CD4-positive, CD25-positive, alpha-beta regulatory T cell (primary cell): ENCODE data around the gene SPDYE3. TPM values are rescaled to one million over a fixed set of nuclear protein-coding genes. Genes with fewer than 3 reads are reported as not detected.
"Not testable (repeated sequence)": the region's sequence is repeated elsewhere in the genome, so short reads cannot be mapped to it uniquely, and the experiment has no call there.

Source experiments
- ATAC-seq, 2 donors: fragments of 150-1000 bp; cut with Tn5 transposase; one replicate each; pipeline ENCODE4 v1.10.0; 2021; ENCODE audit warnings: low read depth in 2 of 2, moderate number of reproducible peaks in 2 of 2, moderate library complexity in 1 of 2
- DNase-seq, 3 donors: peaks; one replicate each; pipeline versions ENCODE4 v3.0.0 to v3.0.0-alpha.2; 2012 to 2022; ENCODE audit warnings: mixed read lengths in 1 of 3
- H3K27ac ChIP-seq: one replicate; pipeline ENCODE4 v1.7.0; 2013; ENCODE audit warnings: mild to moderate bottlenecking, low read length; ENCODE audit not compliant: insufficient read depth, poor library complexity, severe bottlenecking
- H3K27me3 ChIP-seq: one replicate; pipeline ENCODE4 v1.7.0; 2013; ENCODE audit warnings: low read length; ENCODE audit not compliant: control insufficient read depth, insufficient read depth
- H3K36me3 ChIP-seq: one replicate; pipeline ENCODE4 v1.7.0; 2013; ENCODE audit warnings: mild to moderate bottlenecking, low read length, moderate library complexity; ENCODE audit not compliant: control insufficient read depth, insufficient read depth
- H3K4me1 ChIP-seq: 2 replicates; pipeline ENCODE4 v1.7.0; 2013; ENCODE audit warnings: mild to moderate bottlenecking, low read length; ENCODE audit not compliant: insufficient read depth, control insufficient read depth, poor library complexity, severe bottlenecking
- H3K4me3 ChIP-seq: one replicate; pipeline ENCODE4 v1.7.0; 2013; ENCODE audit warnings: low read depth, mild to moderate bottlenecking, low read length, moderate library complexity
- H3K9me3 ChIP-seq, 2 experiments: 1 replicate in 1 of 2; 2 replicates in 1 of 2; pipeline ENCODE4 v1.7.0; 2013; ENCODE audit warnings: low read length in 2 of 2, mild to moderate bottlenecking in 1 of 2, moderate library complexity in 1 of 2; ENCODE audit not compliant: control insufficient read depth in 2 of 2
- H3K27ac Mint-ChIP-seq, 3 donors: one replicate each; pipeline ENCODE4 v1.8.0; 2020 to 2022; ENCODE audit warnings: mild to moderate bottlenecking in 3 of 3, mixed read lengths in 3 of 3, moderate library complexity in 2 of 3
- H3K27me3 Mint-ChIP-seq: one replicate; pipeline ENCODE4 v1.8.0; 2022; ENCODE audit warnings: mild to moderate bottlenecking, mixed read lengths
- H3K36me3 Mint-ChIP-seq: one replicate; pipeline ENCODE4 v1.8.0; 2020; ENCODE audit warnings: mixed read lengths
- H3K4me1 Mint-ChIP-seq, 4 donors: one replicate each; pipeline ENCODE4 v1.8.0; 2020 to 2022; ENCODE audit warnings: mixed read lengths in 4 of 4, mild to moderate bottlenecking in 1 of 4
- H3K4me3 Mint-ChIP-seq, 4 donors: one replicate each; pipeline ENCODE4 v1.8.0; 2020 to 2022; ENCODE audit warnings: mild to moderate bottlenecking in 4 of 4, mixed read lengths in 4 of 4, moderate library complexity in 3 of 4
- H3K9me3 Mint-ChIP-seq, 7 donors: one replicate each; pipeline ENCODE4 v1.8.0; 2020 to 2022; ENCODE audit warnings: mixed read lengths in 7 of 7, mild to moderate bottlenecking in 3 of 7, moderate library complexity in 2 of 7
- polyA plus RNA-seq, 4 donors: library from polyadenylated mRNA; unstranded; fragments of 300-500 nt; fragmentation: Illumina TruSeq; gene quantifications; one replicate each; pipeline ENCODE4 v1.2.3, GENCODE V29; 2021
- total RNA-seq: library from RNA; stranded (reverse); gene quantifications from one replicate; pipeline ENCODE4 v1.2.3, GENCODE V29; 2022

Gene SPDYE3
- total and polyA plus RNA-seq, 5 donors from 2014 or later: 4.5 to 7.2 (median 6.1) TPM; not detected in 1

- H3K9me3 ChIP-seq, H3K9me3 Mint-ChIP-seq, H3K27me3 ChIP-seq, H3K4me1 Mint-ChIP-seq, H3K36me3 Mint-ChIP-seq, ATAC-seq, H3K27ac ChIP-seq, H3K27me3 Mint-ChIP-seq, H3K4me3 ChIP-seq, H3K4me1 ChIP-seq, H3K36me3 ChIP-seq, H3K27ac Mint-ChIP-seq, DNase-seq: not testable (repeated sequence)
- peak overlapping the region in 1 of 4 donors; percentile 32 for H3K4me3 Mint-ChIP-seq
These were observed 31.4 kb upstream of the SPDYE3 start for GRCh38 chr7:100276126-100276525.

- H3K4me1 ChIP-seq, H3K27me3 ChIP-seq, H3K27ac ChIP-seq, H3K4me3 Mint-ChIP-seq, H3K27me3 Mint-ChIP-seq, H3K9me3 ChIP-seq, H3K27ac Mint-ChIP-seq, H3K4me3 ChIP-seq, H3K9me3 Mint-ChIP-seq, H3K4me1 Mint-ChIP-seq, ATAC-seq, H3K36me3 ChIP-seq, DNase-seq: not testable (repeated sequence)
- H3K36me3 Mint-ChIP-seq: peaks cover 11% of the 10 kb centered on the region
These were observed 25.4 kb upstream of the SPDYE3 start for GRCh38 chr7:100282069-100282608.

DNA sequence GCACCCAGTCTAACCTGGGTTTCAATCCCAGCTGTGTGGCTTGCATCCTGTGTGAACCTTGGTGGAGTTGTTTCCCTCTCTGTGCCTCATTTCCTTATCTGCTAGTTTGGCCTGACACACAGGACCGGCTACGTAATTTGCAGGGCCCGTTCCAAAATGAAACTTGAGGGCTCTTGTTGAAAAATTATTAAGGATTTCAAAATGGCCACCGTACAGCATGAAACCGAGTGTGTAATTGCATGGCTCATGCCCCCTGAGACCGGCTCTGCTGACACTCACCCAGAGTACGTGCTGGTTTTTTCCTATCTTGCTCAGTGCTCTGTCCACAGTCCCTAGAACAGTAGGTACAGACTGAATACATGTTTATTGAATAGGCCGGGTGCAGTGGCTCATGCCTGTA, 24.4 kb upstream of the SPDYE3 start:
- not testable (repeated sequence) for H3K27ac Mint-ChIP-seq, H3K27ac ChIP-seq, H3K4me1 ChIP-seq, H3K4me1 Mint-ChIP-seq, H3K9me3 ChIP-seq, H3K4me3 Mint-ChIP-seq, H3K9me3 Mint-ChIP-seq, H3K4me3 ChIP-seq, ATAC-seq, H3K36me3 ChIP-seq, H3K27me3 ChIP-seq, DNase-seq, H3K27me3 Mint-ChIP-seq
- H3K36me3 Mint-ChIP-seq: peaks cover 11% of the 10 kb centered on the region

DNA sequence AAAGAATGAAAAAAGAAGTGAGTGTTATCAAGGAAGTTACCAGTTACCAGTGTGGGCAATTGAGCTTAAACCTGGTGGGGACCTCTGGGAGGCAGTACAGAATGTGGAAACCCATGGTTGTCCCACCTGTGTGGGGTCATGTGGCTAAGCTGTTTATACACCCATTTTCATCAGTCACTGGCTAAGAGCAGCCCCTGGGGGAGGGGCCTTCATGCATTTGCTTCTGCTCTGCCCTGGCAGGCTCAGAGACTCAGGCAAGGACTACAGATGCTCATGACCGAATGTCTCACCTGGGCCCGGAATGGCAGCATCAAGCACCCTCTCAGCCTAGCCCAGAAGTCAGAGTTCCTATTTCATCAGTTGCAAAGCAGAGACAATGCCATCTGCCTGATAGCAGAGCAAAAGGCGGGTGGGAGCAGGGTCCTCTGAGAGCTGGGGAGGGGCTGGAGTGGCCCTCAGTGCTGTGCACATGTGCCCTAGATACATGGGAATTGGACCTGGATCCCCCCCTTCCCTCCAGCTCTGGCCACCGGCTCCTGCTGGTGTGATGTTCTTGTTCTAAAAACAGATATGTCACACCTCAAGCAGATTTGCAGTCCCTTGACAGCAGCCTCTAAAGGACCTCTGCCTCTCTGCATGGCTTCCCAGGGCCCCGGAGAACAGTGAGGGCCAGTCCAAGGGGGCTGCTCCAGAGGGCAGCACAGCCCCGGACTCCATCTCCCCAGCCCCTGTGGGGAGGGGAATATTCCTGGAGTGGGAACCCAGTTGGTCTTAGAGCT, 20.1 kb upstream of the SPDYE3 start:
- ATAC-seq: not testable (repeated sequence)

DNA sequence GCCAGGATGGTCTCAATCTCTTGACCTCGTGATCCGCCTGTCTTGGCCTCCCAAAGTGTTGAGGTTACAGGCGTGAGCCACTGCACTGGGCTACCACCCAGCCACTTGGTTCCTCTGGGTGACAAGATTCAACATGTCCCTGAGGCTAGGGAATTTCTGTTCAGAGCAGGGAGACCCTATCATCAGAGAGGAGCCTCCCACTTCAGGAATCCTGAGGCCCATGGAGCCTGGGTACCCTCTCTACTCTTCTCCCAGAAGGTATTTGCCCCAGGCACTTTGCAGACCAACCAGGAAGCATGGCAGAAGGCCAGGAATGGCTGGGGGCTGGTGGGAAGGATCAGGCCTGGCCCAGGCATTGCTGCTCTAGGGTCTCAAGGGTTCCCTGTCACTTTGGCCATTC, 19.2 kb upstream of the SPDYE3 start:
- not testable (repeated sequence) for H3K4me1 ChIP-seq, H3K4me1 Mint-ChIP-seq, H3K36me3 ChIP-seq, DNase-seq, H3K27ac Mint-ChIP-seq, ATAC-seq, H3K27me3 ChIP-seq, H3K27me3 Mint-ChIP-seq, H3K9me3 ChIP-seq, H3K4me3 ChIP-seq, H3K4me3 Mint-ChIP-seq, H3K9me3 Mint-ChIP-seq, H3K27ac ChIP-seq, H3K36me3 Mint-ChIP-seq

More for the DNA sequence above, 20.1 kb upstream of the SPDYE3 start:
- H3K4me1 ChIP-seq, H3K27me3 ChIP-seq, H3K9me3 ChIP-seq, H3K27ac ChIP-seq, H3K9me3 Mint-ChIP-seq, H3K27me3 Mint-ChIP-seq, H3K4me3 Mint-ChIP-seq, DNase-seq, H3K4me1 Mint-ChIP-seq, H3K27ac Mint-ChIP-seq, H3K36me3 Mint-ChIP-seq, H3K36me3 ChIP-seq, H3K4me3 ChIP-seq: not testable (repeated sequence)

DNA sequence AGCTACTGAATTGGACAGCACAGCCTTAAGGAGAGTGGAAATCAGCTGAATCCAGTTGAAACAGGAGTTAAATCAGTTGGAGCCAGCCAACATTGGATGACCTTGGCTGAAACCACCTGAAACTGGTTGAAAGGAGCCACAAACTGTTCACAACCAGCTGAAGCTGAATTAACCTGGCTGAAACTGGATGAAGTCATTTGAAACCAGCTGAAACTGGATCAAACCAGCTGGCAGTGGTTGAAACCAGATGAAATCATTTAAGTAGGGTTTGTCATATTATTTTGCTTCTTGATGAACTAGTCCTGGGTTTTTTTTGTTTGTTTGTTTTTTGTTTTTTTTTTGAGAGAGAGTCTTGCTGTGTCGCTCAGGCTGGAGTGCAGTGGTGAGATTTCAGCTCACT, 15.3 kb upstream of the SPDYE3 start:
- H3K9me3 Mint-ChIP-seq, H3K9me3 ChIP-seq, H3K36me3 ChIP-seq, H3K27me3 ChIP-seq, H3K36me3 Mint-ChIP-seq, H3K4me1 ChIP-seq, DNase-seq, H3K27me3 Mint-ChIP-seq, H3K27ac ChIP-seq, H3K4me1 Mint-ChIP-seq, ATAC-seq, H3K4me3 Mint-ChIP-seq, H3K4me3 ChIP-seq: not testable (repeated sequence)
- H3K27ac Mint-ChIP-seq: peak overlapping the region in 1 of 3 donors; percentile 61

GRCh38 chr7:100295269-100295668, 12.2 kb upstream of the SPDYE3 start:
- H3K36me3 ChIP-seq, H3K9me3 Mint-ChIP-seq, H3K27ac ChIP-seq, H3K36me3 Mint-ChIP-seq, H3K4me3 ChIP-seq, H3K4me1 ChIP-seq, H3K27me3 ChIP-seq, H3K4me3 Mint-ChIP-seq, H3K9me3 ChIP-seq, H3K4me1 Mint-ChIP-seq, H3K27me3 Mint-ChIP-seq, DNase-seq, ATAC-seq, H3K27ac Mint-ChIP-seq: not testable (repeated sequence)

GRCh38 chr7:100297852-100298631, 9.5 kb upstream of the SPDYE3 start:
- not testable (repeated sequence) for H3K4me3 ChIP-seq, H3K4me1 Mint-ChIP-seq, DNase-seq, ATAC-seq, H3K27me3 Mint-ChIP-seq, H3K27ac ChIP-seq, H3K9me3 ChIP-seq, H3K27me3 ChIP-seq, H3K36me3 ChIP-seq, H3K36me3 Mint-ChIP-seq, H3K27ac Mint-ChIP-seq, H3K4me1 ChIP-seq, H3K4me3 Mint-ChIP-seq, H3K9me3 Mint-ChIP-seq
